Measurements from ENCODE around the gene HCRTR1. TPM values are rescaled to one million over a fixed set of nuclear protein-coding genes. Genes with fewer than 3 reads are reported as not detected.

Gene HCRTR1
- total and polyA plus RNA-seq, 2 of the 8 experiments (the other 6 are each of a cell fraction or from before 2014, with no cell fraction given), result 0.35 to 0.39 TPM

DNA sequence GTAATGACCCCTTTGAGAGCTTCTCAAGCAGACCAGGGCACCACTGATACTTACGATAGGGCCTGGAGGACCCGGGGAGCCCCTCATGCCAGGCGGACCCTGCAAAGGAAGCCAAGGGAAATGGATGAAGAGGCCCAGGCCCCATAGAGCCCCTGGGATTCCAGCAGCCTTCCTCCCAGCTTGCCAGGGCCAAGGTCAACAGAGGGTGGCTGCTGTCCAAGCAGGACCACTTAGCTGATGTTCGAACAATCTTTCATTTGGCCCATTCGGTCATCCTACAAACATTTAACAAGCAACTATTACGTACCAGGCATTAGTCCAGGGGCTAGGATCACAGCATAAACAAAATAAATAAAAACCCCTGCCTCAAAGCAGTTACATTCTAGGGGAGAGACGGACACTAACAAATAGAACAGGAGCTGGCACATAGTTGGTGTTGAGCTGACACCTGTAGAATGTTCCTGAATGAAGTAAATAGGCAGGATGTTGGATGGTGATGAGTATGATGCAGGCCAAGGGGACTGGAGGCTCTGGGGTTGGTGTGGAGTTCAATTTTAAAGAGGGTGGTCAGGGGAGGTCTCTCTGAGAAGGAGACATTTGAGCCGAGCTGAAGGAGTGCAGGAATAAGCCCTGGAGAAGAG lies 54.2 kb downstream of the HCRTR1 start:
- H3K4ac ChIP-seq (replicated peaks; ENCODE audit: insufficient read length, low read depth, low read length), result no peak overlapping the region
- ChIA-PET POLR2A (ENCODE audit: partially characterized antibody) (interaction anchor here (0.9 kb wide), 1 partner anchor 74 kb away, joined by 3 read pairs; no protein-coding TSS in a partner anchor), CTCF (ENCODE audit: partially characterized antibody) (interaction anchor here (0.5 to 24.1 kb wide), 8 partner anchors 5 to 881 kb away, joined by 3 to 370 read pairs (median 4); no protein-coding TSS in a partner anchor)
- no peak overlapping the region for H2BK15ac ChIP-seq (ENCODE audit: low read length)
- H2BK120ac ChIP-seq (replicated peaks; ENCODE audit: low read depth, low read length), result no peak overlapping the region
- no peak overlapping the region for H2BK5ac ChIP-seq (ENCODE audit: low read depth, low read length)
- H3K9me3 ChIP-seq (ENCODE audit: insufficient read depth in 2 of 2, low read depth in 1 of 2, low read length in 1 of 2), result no peaks in the 10 kb centered on the region
- H4K5ac ChIP-seq (ENCODE audit: insufficient read length, low read depth, low read length), result no peak overlapping the region
- H3K27ac ChIP-seq (ENCODE audit: low read depth, low read length), result no peak overlapping the region
- H3K4me1 ChIP-seq (replicated peaks in 1 of 4; ENCODE audit: control insufficient read depth in 3 of 4, insufficient read depth in 4 of 4, low read length in 3 of 4), result peaks cover 0 to 10% (median 8%) of the 10 kb centered on the region in 4 experiments; a peak in 5 of 7 replicates
- H2AFZ ChIP-seq (ENCODE audit: low read length), result no peak overlapping the region
- no peaks in the 10 kb centered on the region for H4K20me1 ChIP-seq (replicated peaks in 1 of 2; ENCODE audit: control insufficient read depth in 1 of 2, insufficient read depth in 2 of 2, low read length in 2 of 2)
- no peak overlapping the region for H3K4me3 ChIP-seq (ENCODE audit: extremely low read depth in 1 of 4, insufficient read depth in 2 of 4, low read depth in 3 of 4, low read length in 4 of 4)
- no peak overlapping the region for H3K18ac ChIP-seq (ENCODE audit: extremely low read depth, low read length)
- H3K36me3 ChIP-seq (ENCODE audit: control insufficient read depth in 2 of 4, insufficient read depth in 4 of 4, low read length in 3 of 4), result no peaks in the 10 kb centered on the region
- no peak overlapping the region for H3K14ac ChIP-seq (ENCODE audit: insufficient read length)
- no peak overlapping the region for H2BK20ac ChIP-seq (ENCODE audit: low read length)
- H3K79me2 ChIP-seq (ENCODE audit: control insufficient read depth in 1 of 2, insufficient read depth in 2 of 2, low read length in 2 of 2), result no peaks in the 10 kb centered on the region
- no peak overlapping the region for H2BK12ac ChIP-seq (ENCODE audit: low read depth, low read length)
- no peak overlapping the region for H3K4me2 ChIP-seq (ENCODE audit: insufficient read depth in 1 of 2, low read depth in 2 of 2, low read length in 2 of 2)
- H3K56ac ChIP-seq (replicated peaks; ENCODE audit: insufficient read length, low read depth, low read length), result no peak overlapping the region
- no peak overlapping the region for H3K9ac ChIP-seq (replicated peaks in 1 of 4; ENCODE audit: extremely low read depth in 1 of 4, low read depth in 3 of 4, low read length in 3 of 4)
- H3K23me2 ChIP-seq (ENCODE audit: low read depth, low read length), result no peaks in the 10 kb centered on the region
- FAIRE-seq (no peak), DNase-seq (ENCODE audit: low read depth in 1 of 2, low spot score in 2 of 2) (no peak)
- H3K23ac ChIP-seq (ENCODE audit: insufficient read length), result no peak overlapping the region
- no peak overlapping the region for H4K8ac ChIP-seq (ENCODE audit: extremely low read depth, insufficient read depth, low read length)
- H2AK5ac ChIP-seq (ENCODE audit: low read depth, low read length), result no peak overlapping the region
- no peaks in the 10 kb centered on the region for H3K27me3 ChIP-seq (replicated peaks in 1 of 4; ENCODE audit: control insufficient read depth in 3 of 4, extremely low read depth in 1 of 4, insufficient read depth in 3 of 4, low read length in 3 of 4)
- no peak overlapping the region for H4K91ac ChIP-seq (replicated peaks; ENCODE audit: insufficient read length, low read length)
- H3K79me1 ChIP-seq (ENCODE audit: low read depth, low read length), result no peaks in the 10 kb centered on the region
- 88% methylated on average over 8 of the region's 8 CpGs; no CpG with 5 or more reads in 1 of the 2 experiments for WGBS, 2 experiments (ENCODE audit: extremely low coverage in 1 of 2, insufficient coverage in 1 of 2, insufficient read length in 1 of 2, insufficient replicate concordance in 2 of 2, low coverage in 1 of 2, low lambda C conversion rate in 2 of 2, missing lambda C conversion rate in 1 of 2)
- TF ChIP-seq RFX5 (IDR thresholded peaks at IDR 0.05; ENCODE audit: borderline replicate concordance, low read depth, low read length), result no peak
